H7 (cell line): ENCODE data around the gene DSN1. TPM values are rescaled to one million over a fixed set of nuclear protein-coding genes. Genes with fewer than 3 reads are reported as not detected.

Experiments
- DNase-seq: peaks from one replicate; pipeline ENCODE4 v3.0.0; 2012
- H3K27me3 ChIP-seq: 2 replicates; pipeline ENCODE4 v1.6.0; 2011; ENCODE audit warnings: mild to moderate bottlenecking, low read length; ENCODE audit not compliant: control insufficient read depth, insufficient read depth
- H3K36me3 ChIP-seq: replicated peaks from 2 replicates; pipeline ENCODE4 v1.5.1; 2011; ENCODE audit warnings: low read length; ENCODE audit not compliant: control insufficient read depth, insufficient read depth
- H3K4me3 ChIP-seq: 2 replicates; pipeline ENCODE4 v1.5.1; 2011; ENCODE audit warnings: low read depth, mild to moderate bottlenecking, control low read depth, low read length, moderate library complexity; ENCODE audit not compliant: insufficient read depth
- total RNA-seq: library from RNA; depleted of rRNA; stranded (reverse); fragments of >200 nt; shearing (Covaris generic); gene quantifications from 2 replicates; pipeline ENCODE4 v1.2.3, GENCODE V29; 2014

The DSN1 gene
- total RNA-seq, 1 experiment from 2014 or later: 36.7 TPM

GRCh38 chr20:36784900-36785299 is 11.3 kb upstream of the DSN1 start:
- no peaks in the 10 kb centered on the region for H3K27me3 ChIP-seq
- H3K36me3 ChIP-seq: peaks cover 10% of the 10 kb centered on the region
- peak; percentile 22 for DNase-seq
- no peak overlapping the region for H3K4me3 ChIP-seq

DNA sequence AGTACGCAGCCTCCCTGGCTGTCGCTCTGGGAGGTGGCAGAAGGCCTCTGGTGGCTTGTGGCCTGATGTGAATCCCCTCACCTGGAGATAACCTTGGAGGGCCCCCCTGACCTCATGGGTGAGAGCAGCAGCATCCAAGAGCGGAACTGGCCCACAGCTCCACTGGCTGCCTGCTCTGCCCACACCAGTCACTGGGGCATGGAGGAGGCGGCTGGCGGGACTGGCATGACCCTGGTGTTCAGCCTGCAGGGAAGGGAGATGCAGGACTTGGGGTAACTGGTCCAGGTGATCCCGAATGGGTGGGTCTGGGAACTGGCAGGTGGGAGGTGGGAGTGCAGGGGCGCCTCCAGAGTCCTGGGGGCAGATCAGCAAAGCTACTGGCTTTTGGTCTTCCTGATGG is 10.6 kb upstream of the DSN1 start:
- Histone ChIP-seq H3K27me3 (no peaks in the 10 kb centered on the region), H3K36me3 (peaks cover 10% of the 10 kb centered on the region), H3K4me3 (no peak overlapping the region)
- DNase-seq: peak; percentile 29

DNA sequence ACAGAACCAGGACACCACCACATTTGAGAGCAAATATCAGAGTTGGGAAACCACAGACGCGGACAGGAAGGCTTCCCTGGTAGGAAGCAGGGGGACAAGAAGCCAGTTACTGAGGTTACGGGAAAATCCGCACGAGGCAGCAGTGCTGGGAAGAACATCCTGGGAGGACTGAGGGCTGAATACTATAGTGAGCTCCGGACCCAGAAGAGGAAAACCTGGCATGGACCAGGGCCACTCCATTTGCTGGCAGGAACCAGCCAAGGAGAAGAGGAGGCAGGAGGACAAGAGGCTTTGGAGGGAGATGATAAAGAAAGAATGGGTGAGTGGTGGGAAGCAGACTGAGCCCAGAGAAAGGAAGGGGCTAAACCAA is 6.1 kb upstream of the DSN1 start:
- DNase-seq: peak; percentile 81
- H3K36me3 ChIP-seq: peaks cover under 1% of the 10 kb centered on the region
- H3K27me3 ChIP-seq: no peaks in the 10 kb centered on the region

GRCh38 chr20:36778831-36779655 is 5.5 kb upstream of the DSN1 start:
- Histone ChIP-seq H3K4me3 (no peak overlapping the region), H3K36me3 (no peaks in the 10 kb centered on the region), H3K27me3 (no peaks in the 10 kb centered on the region)
- no peak for DNase-seq

More for the DNA sequence above, 6.1 kb upstream of the DSN1 start:
- no peak overlapping the region for H3K4me3 ChIP-seq

- Histone ChIP-seq H3K4me3 (no peak overlapping the region), H3K27me3 (no peaks in the 10 kb centered on the region), H3K36me3 (no peaks in the 10 kb centered on the region)
- peak; percentile 20 for DNase-seq
Measured at GRCh38 chr20:36777576-36777975, 4.0 kb upstream of the DSN1 start.

DNA sequence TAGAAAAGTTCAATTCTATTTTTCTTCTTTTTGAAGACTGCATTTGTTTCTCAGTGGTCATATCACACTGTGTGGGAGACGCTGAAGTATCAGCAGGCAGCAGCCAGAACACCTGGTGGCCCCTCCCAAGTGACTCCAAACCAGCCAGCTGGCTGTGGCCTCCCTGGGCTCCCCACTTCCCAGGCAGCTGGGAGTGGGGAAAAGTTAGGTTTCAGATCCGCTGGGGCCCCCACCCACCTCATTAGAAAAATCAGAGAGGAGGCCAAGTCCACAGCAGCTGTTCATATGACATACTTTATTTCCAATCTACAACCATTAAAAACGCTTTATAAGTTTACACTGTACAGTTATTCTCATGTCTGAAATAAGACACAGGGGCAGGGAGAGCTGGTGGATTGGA is 3.6 kb upstream of the DSN1 start:
- peak; percentile 36 for DNase-seq
- Histone ChIP-seq H3K4me3 (no peak overlapping the region), H3K27me3 (no peaks in the 10 kb centered on the region), H3K36me3 (no peaks in the 10 kb centered on the region)

GRCh38 chr20:36775826-36776225 is 2.3 kb upstream of the DSN1 start:
- H3K4me3 ChIP-seq: no peak overlapping the region
- H3K36me3 ChIP-seq: peaks cover under 1% of the 10 kb centered on the region
- no peaks in the 10 kb centered on the region for H3K27me3 ChIP-seq
- no peak for DNase-seq

GRCh38 chr20:36775196-36775595 is 1.6 kb upstream of the DSN1 start:
- Histone ChIP-seq H3K27me3 (no peaks in the 10 kb centered on the region), H3K4me3 (no peak overlapping the region), H3K36me3 (peaks cover 3% of the 10 kb centered on the region)
- DNase-seq: peak; percentile 32

DNA sequence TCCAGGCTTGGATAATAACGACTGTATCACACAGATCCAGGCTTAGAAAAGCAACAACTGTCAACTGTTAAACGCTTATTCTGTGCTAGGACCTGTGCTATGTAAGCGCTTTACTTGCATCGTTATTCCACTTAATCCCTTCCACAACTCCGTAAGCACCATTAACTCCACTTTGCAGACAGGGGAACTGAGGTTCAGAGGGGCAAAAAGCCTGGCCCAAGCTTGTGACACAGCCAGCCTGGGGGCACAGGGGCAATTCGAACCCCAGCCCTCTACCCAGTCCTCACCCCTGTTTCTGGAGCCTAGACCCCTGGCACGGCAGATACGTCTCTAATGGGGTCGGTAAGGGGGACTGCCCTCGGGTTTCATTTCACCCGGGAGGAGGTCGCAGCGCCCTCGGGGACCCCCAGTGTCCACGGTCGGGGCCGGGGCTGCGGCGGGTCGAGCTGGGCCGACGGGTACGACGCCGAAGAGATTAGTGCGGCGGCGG is 411 bp downstream of the DSN1 start:
- Histone ChIP-seq H3K36me3 (peaks cover 6% of the 10 kb centered on the region), H3K27me3 (no peaks in the 10 kb centered on the region), H3K4me3 (peak overlapping the region; percentile 76)
- DNase-seq: no peak

DNA sequence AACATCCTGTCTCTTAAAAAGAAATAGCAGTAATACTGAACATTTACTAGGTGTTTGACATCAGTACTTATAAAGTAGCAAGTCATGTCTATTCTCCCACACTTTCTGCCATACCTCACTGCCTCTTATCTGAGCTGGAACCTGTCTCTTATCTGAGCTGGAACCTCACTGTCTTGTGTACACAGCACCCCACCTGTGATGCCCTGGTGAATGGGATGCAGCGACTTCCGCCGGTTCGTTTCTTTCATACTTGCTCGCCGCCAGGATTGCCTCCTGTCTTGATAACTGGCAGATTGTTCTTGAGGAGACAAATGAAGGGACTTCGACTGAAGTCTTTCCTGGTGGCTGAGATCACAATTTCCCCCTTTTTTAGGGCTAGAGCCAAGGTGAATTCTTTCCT is 2.9 kb downstream of the DSN1 start:
- H3K4me3 ChIP-seq: no peak overlapping the region
- peaks cover 8% of the 10 kb centered on the region for H3K36me3 ChIP-seq
- no peak for DNase-seq
- no peaks in the 10 kb centered on the region for H3K27me3 ChIP-seq

DNA sequence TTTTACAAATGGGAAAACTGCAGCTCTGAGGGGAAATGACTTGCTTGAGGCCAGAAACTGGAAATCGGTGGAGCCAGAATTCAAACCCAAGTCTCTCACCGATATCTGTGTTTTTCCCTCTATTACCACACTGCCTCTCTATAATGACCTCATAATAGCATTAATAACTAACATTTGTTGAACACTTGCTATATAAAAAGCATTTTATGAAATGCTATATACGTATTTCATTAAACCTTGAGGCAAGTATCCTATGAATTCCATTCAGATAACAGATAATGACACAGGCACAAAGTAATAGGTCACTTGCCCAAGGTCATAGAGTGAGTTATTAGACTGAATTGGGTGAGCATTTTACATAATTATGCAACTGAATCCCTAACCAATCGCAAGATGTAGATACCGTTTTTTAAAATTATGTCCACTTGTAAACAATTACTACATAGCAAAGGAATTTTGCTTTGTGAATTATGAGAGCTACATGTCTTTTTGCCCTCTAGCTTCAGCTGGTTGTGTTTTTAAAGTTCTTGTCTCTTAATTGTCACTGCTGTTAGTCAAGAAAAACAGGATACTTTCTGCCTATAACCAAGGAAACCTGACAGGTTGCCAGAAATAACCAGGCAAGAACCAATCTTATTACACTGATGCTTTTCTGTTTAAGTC is 4.7 kb downstream of the DSN1 start:
- DNase-seq: no peak
- H3K36me3 ChIP-seq: peaks cover 8% of the 10 kb centered on the region
- no peaks in the 10 kb centered on the region for H3K27me3 ChIP-seq
- H3K4me3 ChIP-seq: no peak overlapping the region

DNA sequence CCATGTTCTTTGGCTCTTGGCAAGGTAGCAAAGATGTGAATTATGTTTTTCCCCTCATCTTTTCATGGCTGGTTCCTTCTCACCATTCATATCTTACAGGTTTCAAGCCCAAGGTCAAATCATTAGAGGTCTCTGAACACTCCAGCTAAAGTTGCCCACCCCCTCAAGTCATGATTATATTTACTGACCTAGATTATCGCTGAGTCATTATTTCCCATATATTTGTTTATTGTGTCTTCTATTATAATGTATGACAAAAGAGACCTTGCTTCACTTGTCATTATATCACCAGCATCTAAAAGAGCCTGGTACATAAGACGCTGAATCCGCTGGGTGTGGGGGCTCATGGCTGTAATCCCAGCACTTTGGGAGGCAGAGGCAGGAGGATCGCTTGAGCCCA is 12.4 kb downstream of the DSN1 start:
- peaks cover 16% of the 10 kb centered on the region for H3K36me3 ChIP-seq
- no peak for DNase-seq
- no peaks in the 10 kb centered on the region for H3K27me3 ChIP-seq
- H3K4me3 ChIP-seq: no peak overlapping the region

GRCh38 chr20:36760647-36761046 is 12.9 kb downstream of the DSN1 start:
- DNase-seq: no peak
- Histone ChIP-seq H3K4me3 (no peak overlapping the region), H3K36me3 (peaks cover 16% of the 10 kb centered on the region), H3K27me3 (no peaks in the 10 kb centered on the region)

- H3K27me3 ChIP-seq: no peaks in the 10 kb centered on the region
- peaks cover 27% of the 10 kb centered on the region for H3K36me3 ChIP-seq
- no peak for DNase-seq
- H3K4me3 ChIP-seq: no peak overlapping the region
Measured at GRCh38 chr20:36758276-36758675, 15.3 kb downstream of the DSN1 start.

DNA sequence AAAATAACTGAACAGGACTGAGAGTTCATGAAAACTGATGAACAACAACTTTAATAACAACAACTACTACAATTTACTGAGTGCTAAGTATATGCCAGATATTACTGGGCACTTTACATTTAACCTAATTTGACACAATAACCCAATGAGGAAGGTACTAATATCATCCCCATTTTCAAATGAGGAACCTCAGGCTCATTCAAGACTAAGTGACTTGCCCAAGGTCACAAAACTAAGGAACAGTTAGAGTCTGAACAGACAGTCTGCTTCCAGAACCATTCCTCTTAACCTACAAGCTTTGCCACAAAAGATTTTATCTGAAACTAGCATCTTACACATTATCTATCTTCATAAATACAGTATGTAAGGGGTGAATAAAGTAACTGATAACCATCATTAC is 17.1 kb downstream of the DSN1 start:
- Histone ChIP-seq H3K4me3 (no peak overlapping the region), H3K36me3 (peaks cover 35% of the 10 kb centered on the region), H3K27me3 (no peaks in the 10 kb centered on the region)
- no peak for DNase-seq
